A549 (cell line): Measurements from ENCODE around the gene GDNF. TPM values are rescaled to one million over a fixed set of nuclear protein-coding genes. Genes with fewer than 3 reads are reported as not detected.

Source experiments
- ATAC-seq, 2 experiments: fragments of 200-7000 bp in 1 of 2; fragments of >200 bp in 1 of 2; cut with Nextera tagmentation in 1 of 2; cut with Tn5 transposase in 1 of 2; 3 replicates each; pipeline versions ENCODE4 v1.8.0 to v1.9.1; 2018 to 2020; ENCODE audit warnings: mild to moderate bottlenecking in 1 of 2, moderate library complexity in 1 of 2
- CTCF ChIA-PET: fragments of 300-600 bp; sonication (Branson Sonifier 250); formaldehyde crosslinking; extraction: SDS; loops from one replicate; lab custom pipeline; 2021; ENCODE audit warnings: antibody characterized with exemption, inconsistent platforms; lab: Yijun Ruan, JAX
- POLR2A ChIA-PET: fragments of 350-600 bp; formaldehyde crosslinking; extraction: SDS; loops from one replicate; lab custom pipeline; 2021; ENCODE audit warnings: antibody characterized with exemption, inconsistent platforms; lab: Yijun Ruan, JAX
- DNase-seq, 2 experiments: peaks; one replicate each; pipeline versions ENCODE4 v3.0.0 to v3.0.0-alpha.2; 2011 to 2016; ENCODE audit warnings: low read depth in 1 of 2, low spot score in 1 of 2
- FAIRE-seq: peaks from 2 replicates; lab custom pipeline; 2011; peaks lifted over from hg19 to GRCh38; lab: Jason Lieb, UNC
- H3K27ac ChIP-seq, 2 experiments: fragments of >200 bp; sonication (Bioruptor Twin); formaldehyde crosslinking; 3 replicates each; pipeline ENCODE4 v1.5.1; 2016 to 2017
- H3K4me1 ChIP-seq: fragments of >200 bp; sonication (Bioruptor Twin); formaldehyde crosslinking; 3 replicates; pipeline ENCODE4 v1.6.1; 2016
- H3K4me2 ChIP-seq: fragments of >200 bp; sonication (Bioruptor Twin); formaldehyde crosslinking; 3 replicates; pipeline ENCODE4 v1.6.1; 2016
- H3K4me3 ChIP-seq: fragments of >200 bp; sonication (Bioruptor Twin); formaldehyde crosslinking; 3 replicates; pipeline ENCODE4 v1.5.1; 2016
- H3K9me3 ChIP-seq: fragments of >200 bp; sonication (Bioruptor Twin); formaldehyde crosslinking; 3 replicates; pipeline ENCODE4 v1.6.1; 2016
- ATOH8 ChIP-seq: fragments of 250-450 bp; sonication (Bioruptor Pico); IDR thresholded peaks from 2 replicates; pipeline ENCODE4 v1.5.0; 2020; ENCODE audit warnings: low read depth, mild to moderate bottlenecking, moderate library complexity
- BHLHE40 ChIP-seq: IDR thresholded peaks from 2 replicates; pipeline ENCODE4 v1.6.1; 2012; ENCODE audit warnings: low read depth, low read length, inconsistent platforms
- CBX8 ChIP-seq: fragments of 200-600 bp; sonication (generic); IDR thresholded peaks from 2 replicates; pipeline ENCODE4 v1.6.1; 2016
- CHD4 ChIP-seq: fragments of 200-600 bp; sonication (generic); IDR thresholded peaks from 2 replicates; pipeline ENCODE4 v1.6.1; 2016; ENCODE audit warnings: antibody characterized with exemption, mild to moderate bottlenecking, borderline replicate concordance
- EHF ChIP-seq: fragments of 250-450 bp; sonication (Bioruptor Pico); IDR thresholded peaks from 2 replicates; pipeline ENCODE4 v1.5.0; 2020; ENCODE audit warnings: mild to moderate bottlenecking
- EHMT2 ChIP-seq: fragments of 200-600 bp; sonication (generic); IDR thresholded peaks from 2 replicates; pipeline ENCODE4 v1.6.1; 2016; ENCODE audit warnings: antibody characterized with exemption, low read depth, mild to moderate bottlenecking, moderate library complexity
- EP300 ChIP-seq, 2 experiments: fragments of >200 bp; sonication (Bioruptor Twin); formaldehyde crosslinking; IDR thresholded peaks; 2 replicates in 1 of 2; 3 replicates in 1 of 2; pipeline ENCODE4 v1.6.1; 2016 to 2017
- FOSB ChIP-seq: fragments of 250-450 bp; sonication (Bioruptor Pico); IDR thresholded peaks from 2 replicates; pipeline ENCODE4 v1.5.0; 2020; ENCODE audit warnings: mild to moderate bottlenecking, moderate library complexity
- HDAC2 ChIP-seq: fragments of 200-600 bp; sonication (generic); IDR thresholded peaks from 2 replicates; pipeline ENCODE4 v1.6.1; 2016
- HOXB13 ChIP-seq: fragments of 250-450 bp; sonication (Bioruptor Pico); IDR thresholded peaks from 2 replicates; pipeline ENCODE4 v1.5.0; 2020; ENCODE audit warnings: low read depth, mild to moderate bottlenecking, moderate library complexity
- HOXB5 ChIP-seq: fragments of 250-450 bp; sonication (Bioruptor Pico); IDR thresholded peaks from 2 replicates; pipeline ENCODE4 v1.5.0; 2020; ENCODE audit warnings: mild to moderate bottlenecking, moderate library complexity
- JUNB ChIP-seq: fragments of >200 bp; sonication (Bioruptor Twin); formaldehyde crosslinking; IDR thresholded peaks from 2 replicates; pipeline ENCODE4 v1.6.1; 2016
- NPAS2 ChIP-seq: fragments of 250-450 bp; sonication (Bioruptor Pico); IDR thresholded peaks from 2 replicates; pipeline ENCODE4 v1.8.0; 2022; ENCODE audit warnings: mild to moderate bottlenecking, moderate library complexity, borderline replicate concordance
- NR3C1 ChIP-seq: fragments of >200 bp; sonication (Bioruptor Twin); formaldehyde crosslinking; IDR thresholded peaks from 3 replicates; pipeline ENCODE4 v1.6.1; 2017
- POLR2A ChIP-seq: IDR thresholded peaks from 2 replicates; pipeline ENCODE4 v1.6.1; 2012; ENCODE audit warnings: mild to moderate bottlenecking, low read length
- RARB ChIP-seq: fragments of 250-450 bp; sonication (Bioruptor Pico); IDR thresholded peaks from 2 replicates; pipeline ENCODE4 v1.8.0; 2021; ENCODE audit warnings: mild to moderate bottlenecking, moderate library complexity
- RFX5 ChIP-seq: fragments of 450-650 bp; IDR thresholded peaks from 2 replicates; pipeline ENCODE4 v1.7.1; 2014; ENCODE audit warnings: antibody characterized with exemption, mild to moderate bottlenecking, moderate library complexity
- RNF2 ChIP-seq: fragments of 200-600 bp; sonication (generic); IDR thresholded peaks from 2 replicates; pipeline ENCODE4 v1.6.1; 2016; ENCODE audit warnings: low read depth, mild to moderate bottlenecking, antibody characterized with exemption, moderate library complexity, borderline replicate concordance
- SMC3 ChIP-seq: fragments of >200 bp; sonication (Bioruptor Twin); formaldehyde crosslinking; IDR thresholded peaks from 3 replicates; pipeline ENCODE4 v1.6.1; 2018; ENCODE audit warnings: inconsistent platforms
- SREBF2 ChIP-seq: fragments of 450-650 bp; IDR thresholded peaks from 2 replicates; pipeline ENCODE4 v1.6.1; 2014; ENCODE audit warnings: mild to moderate bottlenecking, moderate library complexity
- TFCP2L1 ChIP-seq: fragments of 250-450 bp; sonication (Bioruptor Pico); IDR thresholded peaks from 2 replicates; pipeline ENCODE4 v1.5.0; 2021; ENCODE audit warnings: mild to moderate bottlenecking
- TP53 ChIP-seq: fragments of 250-450 bp; sonication (Bioruptor Pico); IDR thresholded peaks from 2 replicates; pipeline ENCODE4 v1.5.0; 2021; ENCODE audit warnings: mild to moderate bottlenecking, moderate library complexity
- ZC3H11A ChIP-seq: fragments of 450-650 bp; IDR thresholded peaks from 2 replicates; pipeline ENCODE4 v1.6.1; 2014; ENCODE audit warnings: antibody characterized with exemption, mild to moderate bottlenecking
- ZSCAN20 ChIP-seq: fragments of 250-450 bp; sonication (Bioruptor Pico); IDR thresholded peaks from 2 replicates; pipeline ENCODE4 v1.8.0; 2022; ENCODE audit warnings: mild to moderate bottlenecking, moderate library complexity
- WGBS: methylation state at CpG from one replicate; pipeline ENCODE4 v1.1.6; 2017; ENCODE audit errors: missing lambda C conversion rate; 5-methylcytosine and 5-hydroxymethylcytosine counted together
- polyA plus RNA-seq, 4 experiments: library from polyadenylated mRNA; depleted of rRNA in 3 of 4; stranded (reverse); fragments of >200 nt; fragmentation: RNase III in 1 of 4; extraction: RNeasy Plus Mini Kit Qiagen cat#74134 plus additional on column Dnase treatment in 1 of 4; gene quantifications; 2 replicates in 3 of 4; 3 replicates in 1 of 4; pipeline ENCODE4 v1.2.3, GENCODE V29; 2011 to 2017
- TF ChIP-seq, protein P1 (sequence below): fragments of >200 bp; sonication (Bioruptor Twin); formaldehyde crosslinking; IDR thresholded peaks from 3 replicates; pipeline ENCODE4 v1.5.1; 2016
- TF ChIP-seq, protein P2 (sequence below): fragments of 250-450 bp; sonication (Bioruptor Pico); IDR thresholded peaks from 2 replicates; pipeline ENCODE4 v1.5.0; 2021; ENCODE audit warnings: mild to moderate bottlenecking, moderate library complexity, borderline replicate concordance

Gene GDNF
- polyA plus RNA-seq, 2 of the 4 experiments (the other 2 are of a cell fraction), result 0.01 TPM; not detected in 1

GRCh38 chr5:37825334-37825915, 14.4 kb downstream of the GDNF start:
- H3K9me3 ChIP-seq, result no peaks in the 10 kb centered on the region
- no peak overlapping the region for H3K4me2 ChIP-seq
- FAIRE-seq (no peak), DNase-seq (no peak), ATAC-seq (no peak)
- TF ChIP-seq ATOH8 (CRISPR knock-in tag) (no peak), ZSCAN20 (CRISPR knock-in tag) (no peak), POLR2A (no peak), RFX5 (no peak), FOSB (CRISPR knock-in tag) (no peak), ZC3H11A (no peak), JUNB (no peak), HOXB5 (CRISPR knock-in tag) (no peak)
- TF ChIP-seq, protein P1, sequence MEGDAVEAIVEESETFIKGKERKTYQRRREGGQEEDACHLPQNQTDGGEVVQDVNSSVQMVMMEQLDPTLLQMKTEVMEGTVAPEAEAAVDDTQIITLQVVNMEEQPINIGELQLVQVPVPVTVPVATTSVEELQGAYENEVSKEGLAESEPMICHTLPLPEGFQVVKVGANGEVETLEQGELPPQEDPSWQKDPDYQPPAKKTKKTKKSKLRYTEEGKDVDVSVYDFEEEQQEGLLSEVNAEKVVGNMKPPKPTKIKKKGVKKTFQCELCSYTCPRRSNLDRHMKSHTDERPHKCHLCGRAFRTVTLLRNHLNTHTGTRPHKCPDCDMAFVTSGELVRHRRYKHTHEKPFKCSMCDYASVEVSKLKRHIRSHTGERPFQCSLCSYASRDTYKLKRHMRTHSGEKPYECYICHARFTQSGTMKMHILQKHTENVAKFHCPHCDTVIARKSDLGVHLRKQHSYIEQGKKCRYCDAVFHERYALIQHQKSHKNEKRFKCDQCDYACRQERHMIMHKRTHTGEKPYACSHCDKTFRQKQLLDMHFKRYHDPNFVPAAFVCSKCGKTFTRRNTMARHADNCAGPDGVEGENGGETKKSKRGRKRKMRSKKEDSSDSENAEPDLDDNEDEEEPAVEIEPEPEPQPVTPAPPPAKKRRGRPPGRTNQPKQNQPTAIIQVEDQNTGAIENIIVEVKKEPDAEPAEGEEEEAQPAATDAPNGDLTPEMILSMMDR, result no peak
- WGBS, result 12% methylated on average over 2 of the region's 2 CpGs
- H3K4me1 ChIP-seq, result no peaks in the 10 kb centered on the region
- no peak overlapping the region for H3K4me3 ChIP-seq
- POLR2A ChIA-PET, result no interaction called here
- CTCF ChIA-PET, result interaction anchor here (0.9 to 1.7 kb wide), 2 partner anchors 11 to 412 kb away, joined by 3 to 6 read pairs; no protein-coding TSS in a partner anchor
- H3K27ac ChIP-seq, result no peak overlapping the region

DNA sequence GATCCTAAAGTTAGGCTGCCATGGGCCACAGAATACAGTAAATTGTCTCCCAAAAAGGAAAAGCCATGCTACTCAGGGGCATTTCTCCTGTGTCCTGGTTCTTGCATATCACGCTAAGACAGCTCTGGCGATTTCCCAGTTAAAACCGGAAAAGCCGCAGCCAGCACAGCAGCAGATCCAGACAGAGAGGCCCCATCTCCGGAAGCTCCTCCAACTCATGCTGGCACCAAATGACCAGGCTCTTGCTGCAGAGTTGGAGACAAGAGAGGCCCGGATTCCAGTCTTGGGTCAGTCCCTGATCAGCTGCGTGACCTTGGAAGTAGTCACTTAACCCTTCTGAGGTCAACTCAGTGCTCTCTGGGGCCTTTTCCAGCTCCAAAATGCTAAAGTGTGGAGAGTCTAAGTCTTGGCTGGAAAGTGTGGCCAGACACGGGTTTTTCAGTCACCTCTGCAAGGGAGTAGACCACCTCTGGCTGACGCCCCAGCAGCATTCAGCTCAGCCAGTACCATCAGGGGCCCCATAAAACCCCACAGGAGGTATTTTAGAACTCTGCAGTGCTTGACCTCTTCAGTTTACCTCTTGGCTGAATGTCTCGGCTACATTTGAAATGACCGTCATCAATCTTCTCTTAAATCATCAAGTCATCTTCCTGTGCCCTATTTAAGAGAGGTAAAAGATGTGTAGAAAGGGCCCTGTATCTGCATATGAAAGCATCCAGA, 16.2 kb downstream of the GDNF start:
- TF ChIP-seq RNF2, result no peak
- no peak for TF ChIP-seq HOXB5 (CRISPR knock-in tag)
- TF ChIP-seq HOXB13, result no peak
- no peak for TF ChIP-seq EP300 (IDR thresholded peaks at IDR 0.05)
- TF ChIP-seq POLR2A, result no peak
- TF ChIP-seq SREBF2, result no peak
- TF ChIP-seq HDAC2, result no peak
- no peak for TF ChIP-seq CHD4
- no peak for TF ChIP-seq NPAS2 (CRISPR knock-in tag)
- TF ChIP-seq, protein P2, sequence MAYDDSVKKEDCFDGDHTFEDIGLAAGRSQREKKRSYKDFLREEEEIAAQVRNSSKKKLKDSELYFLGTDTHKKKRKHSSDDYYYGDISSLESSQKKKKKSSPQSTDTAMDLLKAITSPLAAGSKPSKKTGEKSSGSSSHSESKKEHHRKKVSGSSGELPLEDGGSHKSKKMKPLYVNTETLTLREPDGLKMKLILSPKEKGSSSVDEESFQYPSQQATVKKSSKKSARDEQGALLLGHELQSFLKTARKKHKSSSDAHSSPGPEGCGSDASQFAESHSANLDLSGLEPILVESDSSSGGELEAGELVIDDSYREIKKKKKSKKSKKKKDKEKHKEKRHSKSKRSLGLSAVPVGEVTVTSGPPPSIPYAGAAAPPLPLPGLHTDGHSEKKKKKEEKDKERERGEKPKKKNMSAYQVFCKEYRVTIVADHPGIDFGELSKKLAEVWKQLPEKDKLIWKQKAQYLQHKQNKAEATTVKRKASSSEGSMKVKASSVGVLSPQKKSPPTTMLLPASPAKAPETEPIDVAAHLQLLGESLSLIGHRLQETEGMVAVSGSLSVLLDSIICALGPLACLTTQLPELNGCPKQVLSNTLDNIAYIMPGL (CRISPR knock-in tag), result no peak
- no peak for TF ChIP-seq EHF (CRISPR knock-in tag)
- TF ChIP-seq TP53, result no peak
- TF ChIP-seq EHMT2, result no peak
- no peak for TF ChIP-seq SMC3
- TF ChIP-seq BHLHE40, result no peak
- TF ChIP-seq RARB (CRISPR knock-in tag), result no peak
- no peak for TF ChIP-seq CBX8
- TF ChIP-seq NR3C1, result no peak
- no peak for TF ChIP-seq TFCP2L1 (CRISPR knock-in tag)
- ChIA-PET CTCF (interaction anchor here (0.9 to 1.7 kb wide), 3 partner anchors 10 to 410 kb away, joined by 3 to 6 read pairs (median 3); no protein-coding TSS in a partner anchor), POLR2A (no interaction called here)
- Histone ChIP-seq H3K4me1 (no peaks in the 10 kb centered on the region), H3K27ac (no peak overlapping the region), H3K4me2 (no peak overlapping the region), H3K4me3 (no peak overlapping the region), H3K9me3 (no peaks in the 10 kb centered on the region)
- no peak for ATAC-seq
- FAIRE-seq, result no peak
- WGBS, result 58% methylated on average over 11 of the region's 11 CpGs
- DNase-seq, result no peak
